Mesenchymal stem cell (in vitro differentiated cells and primary cell): ENCODE measurements around the gene ASB9.
"Not testable (repeated sequence)": the region's sequence is repeated elsewhere in the genome, so short reads cannot be mapped to it uniquely, and the experiment has no call there.

ENCODE experiments used
- DNase-seq: peaks from one replicate; pipeline ENCODE4 v3.0.0-alpha.2; 2013
- H2AFZ ChIP-seq: one replicate; pipeline ENCODE4 v1.6.1; 2013; ENCODE audit warnings: low read depth, mild to moderate bottlenecking, control low read depth, inconsistent platforms, low read length, moderate library complexity
- H2AK5ac ChIP-seq: 2 replicates; pipeline ENCODE4 v1.6.1; 2013; ENCODE audit warnings: low read length, moderate library complexity, mild to moderate bottlenecking, inconsistent platforms; ENCODE audit not compliant: severe bottlenecking
- H2BK120ac ChIP-seq: one replicate; pipeline ENCODE4 v1.6.1; 2013; ENCODE audit warnings: low read depth, mild to moderate bottlenecking, inconsistent platforms, low read length, moderate library complexity
- H2BK12ac ChIP-seq, 2 experiments: one replicate each; pipeline ENCODE4 v1.6.1; 2013; ENCODE audit warnings: inconsistent platforms in 2 of 2, low read length in 2 of 2, mild to moderate bottlenecking in 2 of 2, moderate library complexity in 2 of 2, control low read depth in 1 of 2
- H2BK15ac ChIP-seq: one replicate; pipeline ENCODE4 v1.6.1; 2013; ENCODE audit warnings: mild to moderate bottlenecking, low read depth, inconsistent platforms; ENCODE audit not compliant: poor library complexity, severe bottlenecking
- H2BK5ac ChIP-seq: 2 replicates; pipeline ENCODE4 v1.6.1; 2013; ENCODE audit warnings: low read depth, mild to moderate bottlenecking, low read length, control low read depth, inconsistent platforms; ENCODE audit not compliant: poor library complexity, severe bottlenecking
- H3K14ac ChIP-seq, 2 experiments: one replicate each; pipeline ENCODE4 v1.6.1; 2013; ENCODE audit warnings: inconsistent platforms in 2 of 2, low read length in 2 of 2, control low read depth in 1 of 2, mild to moderate bottlenecking in 1 of 2, moderate library complexity in 1 of 2
- H3K18ac ChIP-seq, 2 experiments: one replicate each; pipeline ENCODE4 v1.6.1; 2013; ENCODE audit warnings: inconsistent platforms in 2 of 2, low read length in 2 of 2, control low read depth in 1 of 2, low read depth in 1 of 2, mild to moderate bottlenecking in 1 of 2
- H3K23ac ChIP-seq, 2 experiments: one replicate each; pipeline ENCODE4 v1.6.1; 2013; ENCODE audit warnings: inconsistent platforms in 2 of 2, low read length in 2 of 2, mild to moderate bottlenecking in 2 of 2, moderate library complexity in 2 of 2, control low read depth in 1 of 2
- H3K27ac ChIP-seq: 2 replicates; pipeline ENCODE4 v1.5.1; 2013; ENCODE audit warnings: mild to moderate bottlenecking, moderate library complexity, low read length, control low read depth, inconsistent platforms; ENCODE audit not compliant: poor library complexity, severe bottlenecking
- H3K27me3 ChIP-seq, 2 experiments: 2 replicates each; pipeline versions ENCODE4 v1.6.1 to v1.7.0; 2013; ENCODE audit warnings: low read length in 2 of 2, mild to moderate bottlenecking in 2 of 2, moderate library complexity in 2 of 2, control low read depth in 1 of 2, inconsistent platforms in 1 of 2; ENCODE audit not compliant: control insufficient read depth in 1 of 2, insufficient read depth in 1 of 2
- H3K36me3 ChIP-seq, 2 experiments: 2 replicates each; pipeline versions ENCODE4 v1.6.1 to v1.7.0; 2013; ENCODE audit warnings: low read length in 2 of 2, control low read depth in 1 of 2, inconsistent platforms in 1 of 2, low read depth in 1 of 2, mild to moderate bottlenecking in 1 of 2; ENCODE audit not compliant: insufficient read depth in 2 of 2, control insufficient read depth in 1 of 2
- H3K4ac ChIP-seq, 2 experiments: one replicate each; pipeline ENCODE4 v1.6.1; 2013; ENCODE audit warnings: inconsistent platforms in 2 of 2, low read length in 2 of 2, mild to moderate bottlenecking in 2 of 2, moderate library complexity in 2 of 2, control low read depth in 1 of 2, low read depth in 1 of 2
- H3K4me1 ChIP-seq: 2 replicates; pipeline ENCODE4 v1.6.1; 2013; ENCODE audit warnings: low read depth, low read length, control low read depth; ENCODE audit not compliant: control insufficient read depth, insufficient read depth
- H3K4me2 ChIP-seq: 2 replicates; pipeline ENCODE4 v1.6.1; 2013; ENCODE audit warnings: low read length, mild to moderate bottlenecking, inconsistent platforms; ENCODE audit not compliant: poor library complexity, severe bottlenecking
- H3K4me3 ChIP-seq, 2 experiments: 2 replicates each; pipeline versions ENCODE4 v1.5.1 to v1.7.0; 2013; ENCODE audit warnings: low read length in 2 of 2, mild to moderate bottlenecking in 2 of 2, control low read depth in 1 of 2, low read depth in 1 of 2; ENCODE audit not compliant: insufficient read depth in 1 of 2
- H3K79me1 ChIP-seq: replicated peaks from 2 replicates; pipeline ENCODE4 v1.6.1; 2013; ENCODE audit warnings: mild to moderate bottlenecking, control low read depth, low read length, inconsistent platforms; ENCODE audit not compliant: poor library complexity, severe bottlenecking
- H3K9ac ChIP-seq: 2 replicates; pipeline ENCODE4 v1.7.0; 2013; ENCODE audit warnings: mild to moderate bottlenecking, low read length, moderate library complexity
- H3K9me3 ChIP-seq: 2 replicates; pipeline ENCODE4 v1.7.0; 2013; ENCODE audit warnings: mild to moderate bottlenecking, low read length; ENCODE audit not compliant: control insufficient read depth
- H4K8ac ChIP-seq: one replicate; pipeline ENCODE4 v1.6.1; 2013; ENCODE audit warnings: inconsistent platforms, mild to moderate bottlenecking, low read length, moderate library complexity
- H4K91ac ChIP-seq: one replicate; pipeline ENCODE4 v1.6.1; 2013; ENCODE audit warnings: mild to moderate bottlenecking, low read length, inconsistent platforms
- WGBS: methylation state at CpG from one replicate; pipeline ENCODE4 v1.1.7; 2013; ENCODE audit warnings: mixed read lengths; 5-methylcytosine and 5-hydroxymethylcytosine counted together

The ASB9 gene

GRCh38 chrX:15311119-15311518 lies 41.2 kb upstream of the ASB9 start:
- Histone ChIP-seq H2AK5ac (no peak overlapping the region), H2AFZ (no peak overlapping the region), H2BK5ac (no peak overlapping the region), H3K4ac (no peak overlapping the region), H3K36me3 (no peaks in the 10 kb centered on the region), H3K9me3 (no peaks in the 10 kb centered on the region), H3K23ac (no peak overlapping the region), H2BK120ac (no peak overlapping the region), H2BK12ac (no peak overlapping the region), H3K27ac (no peak overlapping the region), H3K4me3 (no peak overlapping the region), H4K91ac (no peak overlapping the region), H3K4me1 (no peaks in the 10 kb centered on the region), H3K18ac (no peak overlapping the region), H3K14ac (no peak overlapping the region), H3K4me2 (no peak overlapping the region), H3K9ac (no peak overlapping the region), H3K79me1 (no peaks in the 10 kb centered on the region), H3K27me3 (peaks cover 0 to 8% of the 10 kb centered on the region in 2 experiments), H4K8ac (no peak overlapping the region), H2BK15ac (no peak overlapping the region)
- DNase-seq = no peak
- WGBS = 98% methylated on average over 3 of the region's 3 CpGs

GRCh38 chrX:15310117-15310516 lies 40.2 kb upstream of the ASB9 start:
- Histone ChIP-seq H3K23ac (no peak overlapping the region), H2BK12ac (no peak overlapping the region), H2BK120ac (no peak overlapping the region), H3K9ac (no peak overlapping the region), H3K9me3 (no peaks in the 10 kb centered on the region), H3K36me3 (no peaks in the 10 kb centered on the region), H4K91ac (no peak overlapping the region), H4K8ac (no peak overlapping the region), H3K27me3 (peaks cover 0 to 8% of the 10 kb centered on the region in 2 experiments), H3K4me1 (no peaks in the 10 kb centered on the region), H3K27ac (no peak overlapping the region), H3K4me2 (no peak overlapping the region), H3K18ac (no peak overlapping the region), H2BK5ac (no peak overlapping the region), H2AK5ac (no peak overlapping the region), H2BK15ac (no peak overlapping the region), H3K14ac (no peak overlapping the region), H3K4me3 (no peak overlapping the region), H3K4ac (no peak overlapping the region), H2AFZ (no peak overlapping the region), H3K79me1 (no peaks in the 10 kb centered on the region)
- WGBS = no CpG with 5 or more reads among the region's 3 CpGs
- DNase-seq = peak; percentile 54

- not testable (repeated sequence) for H2AFZ ChIP-seq, H3K4me2 ChIP-seq, H4K8ac ChIP-seq, H2BK120ac ChIP-seq, H3K27ac ChIP-seq, H3K18ac ChIP-seq, H3K4me1 ChIP-seq, H2BK12ac ChIP-seq, H3K36me3 ChIP-seq, H3K4ac ChIP-seq, H3K9ac ChIP-seq, H2BK15ac ChIP-seq, H2AK5ac ChIP-seq, DNase-seq, H4K91ac ChIP-seq, H3K23ac ChIP-seq, H3K4me3 ChIP-seq, H2BK5ac ChIP-seq, H3K9me3 ChIP-seq, H3K79me1 ChIP-seq, H3K14ac ChIP-seq
- peaks cover 0 to 13% of the 10 kb centered on the region in 2 experiments for H3K27me3 ChIP-seq
- WGBS = 56% methylated on average over 1 of the region's 3 CpGs
These were observed 36.0 kb upstream of the ASB9 start for GRCh38 chrX:15305899-15306298.

GRCh38 chrX:15301924-15302323 lies 32.0 kb upstream of the ASB9 start:
- no peak overlapping the region for H3K14ac ChIP-seq
- no peak overlapping the region for H3K9ac ChIP-seq
- no peaks in the 10 kb centered on the region for H3K79me1 ChIP-seq
- no peak overlapping the region for H2BK15ac ChIP-seq
- no peak overlapping the region for H3K4me3 ChIP-seq
- H3K23ac ChIP-seq = no peak overlapping the region
- H2AFZ ChIP-seq = no peak overlapping the region
- H2BK12ac ChIP-seq = no peak overlapping the region
- peak; percentile 46 for DNase-seq
- peaks cover 0 to 5% of the 10 kb centered on the region in 2 experiments for H3K27me3 ChIP-seq
- no peaks in the 10 kb centered on the region for H3K36me3 ChIP-seq
- no peak overlapping the region for H3K18ac ChIP-seq
- H3K4me2 ChIP-seq = no peak overlapping the region
- no peak overlapping the region for H4K8ac ChIP-seq
- no peak overlapping the region for H2BK5ac ChIP-seq
- no peak overlapping the region for H3K4ac ChIP-seq
- no peak overlapping the region for H4K91ac ChIP-seq
- H2BK120ac ChIP-seq = no peak overlapping the region
- 68% methylated on average over 3 of the region's 4 CpGs for WGBS
- H2AK5ac ChIP-seq = no peak overlapping the region
- peaks cover 4% of the 10 kb centered on the region for H3K4me1 ChIP-seq
- no peak overlapping the region for H3K27ac ChIP-seq
- no peaks in the 10 kb centered on the region for H3K9me3 ChIP-seq
